RKO (cell line): ENCODE measurements around the gene NABP2.
A peak's percentile ranks its signal among the peaks of the same experiment; 100 is the strongest.

Experiments
- DNase-seq: peaks from one replicate; pipeline ENCODE4 v3.0.0-alpha.2; 2016; ENCODE audit warnings: low spot score

NABP2 gene

DNA sequence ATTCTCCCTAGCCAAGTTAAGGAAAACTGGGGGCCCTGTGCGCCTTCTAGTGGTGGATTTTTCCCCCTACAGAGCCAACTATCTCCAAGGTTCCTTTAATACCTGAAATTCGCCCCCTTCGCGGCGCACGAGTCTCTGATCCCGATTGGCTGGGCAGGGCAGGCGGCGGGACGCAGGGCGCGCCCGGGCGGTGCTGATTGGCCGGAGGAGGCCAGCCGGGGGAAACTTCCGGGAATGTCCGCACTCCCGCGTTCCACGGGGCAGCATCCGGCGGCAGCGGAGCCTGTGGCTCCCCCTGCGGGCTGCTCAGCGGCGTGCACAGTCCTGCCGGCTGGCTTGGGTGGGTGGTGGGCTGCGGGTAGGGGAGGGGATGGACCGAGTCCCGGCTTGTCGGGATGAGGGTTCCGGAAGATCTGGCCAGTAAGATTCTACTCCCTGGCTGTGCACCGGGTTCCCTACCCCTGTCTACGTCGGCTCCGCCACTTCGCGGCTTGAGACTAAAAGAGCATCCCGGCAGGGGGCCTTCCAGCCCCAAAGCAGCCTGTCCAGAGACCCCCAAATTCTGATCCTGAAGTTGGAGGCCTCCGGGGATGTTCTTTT is at the start of gene NABP2:
Gene NABP2 (plus strand): TSS at position 241 of the 600 bp plus-strand sequence. CDS start 515 bp downstream, outside the sequence.
- DNase-seq = peak; percentile 97

DNA sequence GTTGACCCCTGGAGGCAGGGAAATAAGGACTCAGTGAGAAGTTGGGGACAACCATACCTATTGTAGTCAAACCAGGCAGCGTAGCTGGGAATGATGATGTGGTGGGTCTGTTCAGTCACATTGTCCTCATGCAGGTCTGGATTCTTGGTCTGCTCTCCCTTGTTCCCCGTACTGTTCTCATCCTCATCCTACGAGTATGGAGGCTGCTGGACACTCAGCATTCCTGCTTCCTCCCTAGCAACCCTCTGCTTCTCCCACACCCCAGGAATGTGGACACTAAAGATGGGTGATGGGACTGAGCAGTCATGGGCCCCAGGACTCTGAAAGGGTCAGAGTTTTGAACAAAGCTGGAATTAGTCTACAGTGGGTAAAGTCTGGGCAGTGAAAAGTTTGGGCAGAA is 45.8 kb upstream of the NABP2 start:
- DNase-seq = no peak

GRCh38 chr12:56186957-56187356 is 37.2 kb upstream of the NABP2 start:
- DNase-seq = no peak

DNA sequence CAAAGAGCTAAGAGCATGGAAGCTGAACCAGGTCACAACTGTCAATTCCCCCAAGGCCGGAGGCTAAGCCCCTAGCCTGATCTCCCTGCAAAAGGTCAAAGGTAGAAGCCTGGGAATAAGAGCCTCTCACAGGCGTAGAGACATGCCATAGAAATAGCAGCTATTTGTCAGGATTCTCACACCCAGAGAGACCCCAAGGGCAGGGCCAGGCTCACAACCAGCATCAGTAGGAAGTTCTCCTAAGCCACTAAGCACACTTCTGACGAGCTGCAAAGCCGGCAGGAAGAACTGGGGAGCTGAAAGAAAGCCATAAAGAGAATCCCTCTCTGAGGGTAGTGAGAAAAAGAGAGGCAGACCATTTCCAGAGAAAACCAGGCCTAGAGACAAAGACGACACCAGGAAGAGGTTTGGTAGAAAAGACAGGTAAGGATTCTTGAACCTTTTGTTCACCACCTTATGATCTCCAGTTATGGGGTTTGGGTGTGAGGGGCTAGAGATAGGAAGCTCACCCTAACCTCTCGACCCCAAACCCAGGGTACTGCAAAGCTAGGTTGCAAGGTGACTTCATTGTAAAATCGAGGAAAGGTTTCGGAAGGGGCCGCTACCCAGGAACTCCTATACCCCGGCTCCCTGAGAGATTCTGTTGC is 35.9 kb upstream of the NABP2 start:
- DNase-seq = peak; percentile 40

GRCh38 chr12:56188778-56189098 is 35.4 kb upstream of the NABP2 start:
- DNase-seq = no peak

DNA sequence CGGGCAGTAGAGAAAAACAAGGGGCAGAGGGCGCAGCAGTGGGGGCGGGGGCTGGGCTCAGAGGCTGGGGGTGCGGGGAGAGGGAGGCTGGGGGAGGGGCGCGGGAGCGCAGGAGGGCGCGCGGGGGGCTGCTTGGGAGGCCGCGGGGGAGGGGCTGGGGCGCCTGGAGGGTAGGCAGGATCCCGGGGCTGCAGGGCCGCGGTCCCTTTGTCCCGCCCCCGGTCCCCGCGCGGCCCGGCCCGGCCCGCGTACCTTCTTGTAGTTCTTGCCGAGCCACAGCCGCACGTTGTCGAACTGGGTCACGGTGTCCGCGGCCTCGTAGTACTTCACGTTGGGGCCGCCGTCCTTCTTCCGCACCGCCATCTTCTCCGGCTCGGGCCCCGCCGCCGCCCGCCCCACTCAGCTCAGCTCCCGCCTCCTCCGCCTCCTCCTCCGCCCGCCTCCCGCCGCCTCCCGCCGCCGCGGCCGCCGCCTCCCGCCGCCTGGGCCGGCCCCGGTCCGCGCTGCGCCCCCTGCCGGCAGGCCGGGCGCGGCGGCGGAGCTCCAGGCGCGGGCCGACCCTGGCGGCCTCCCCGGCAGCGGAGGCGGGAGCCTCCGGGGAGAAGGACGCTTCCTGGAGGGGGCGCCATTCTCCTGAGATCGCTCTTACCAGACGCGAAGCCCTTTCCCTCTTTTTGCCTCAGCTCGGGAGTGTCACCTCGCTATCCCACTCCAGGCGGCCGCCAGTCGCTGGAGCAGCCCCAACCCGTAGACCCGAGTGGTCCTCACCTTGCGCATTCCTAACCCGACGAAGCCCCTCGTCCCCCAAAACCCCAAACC is 34.8 kb upstream of the NABP2 start, which contains the start of gene SMARCC2:
Gene SMARCC2 (minus strand): TSS at position 385 of the 819 bp plus-strand sequence. CDS start 22 bp downstream, at position 363.
- DNase-seq = peak; percentile 93

GRCh38 chr12:56189918-56190694 is 34.0 kb upstream of the NABP2 start:
- DNase-seq = peak; percentile 78

GRCh38 chr12:56190695-56191155 is 33.4 kb upstream of the NABP2 start:
- DNase-seq = peak; percentile 28

DNA sequence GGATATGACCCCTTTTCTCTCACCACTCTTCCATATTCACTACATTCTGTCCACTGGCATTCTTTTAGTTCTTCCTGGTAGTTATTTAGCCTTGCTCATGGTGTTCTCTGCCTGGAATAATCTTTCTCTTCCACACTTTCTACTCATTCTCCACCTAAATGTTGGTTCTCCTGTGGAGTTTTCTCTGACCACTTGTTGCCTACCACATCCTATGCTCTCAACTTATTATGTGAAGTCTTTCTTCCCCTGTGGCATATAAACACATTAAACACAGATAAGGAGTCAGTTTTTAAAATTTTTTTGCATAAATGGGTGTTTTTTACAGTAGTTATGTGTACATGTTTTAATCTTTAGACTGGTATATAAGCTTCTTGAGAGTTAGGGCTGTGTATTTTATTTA is 31.6 kb upstream of the NABP2 start:
- no peak for DNase-seq

- DNase-seq = peak; percentile 90
Measured at GRCh38 chr12:56193025-56193578, 31.0 kb upstream of the NABP2 start.

DNA sequence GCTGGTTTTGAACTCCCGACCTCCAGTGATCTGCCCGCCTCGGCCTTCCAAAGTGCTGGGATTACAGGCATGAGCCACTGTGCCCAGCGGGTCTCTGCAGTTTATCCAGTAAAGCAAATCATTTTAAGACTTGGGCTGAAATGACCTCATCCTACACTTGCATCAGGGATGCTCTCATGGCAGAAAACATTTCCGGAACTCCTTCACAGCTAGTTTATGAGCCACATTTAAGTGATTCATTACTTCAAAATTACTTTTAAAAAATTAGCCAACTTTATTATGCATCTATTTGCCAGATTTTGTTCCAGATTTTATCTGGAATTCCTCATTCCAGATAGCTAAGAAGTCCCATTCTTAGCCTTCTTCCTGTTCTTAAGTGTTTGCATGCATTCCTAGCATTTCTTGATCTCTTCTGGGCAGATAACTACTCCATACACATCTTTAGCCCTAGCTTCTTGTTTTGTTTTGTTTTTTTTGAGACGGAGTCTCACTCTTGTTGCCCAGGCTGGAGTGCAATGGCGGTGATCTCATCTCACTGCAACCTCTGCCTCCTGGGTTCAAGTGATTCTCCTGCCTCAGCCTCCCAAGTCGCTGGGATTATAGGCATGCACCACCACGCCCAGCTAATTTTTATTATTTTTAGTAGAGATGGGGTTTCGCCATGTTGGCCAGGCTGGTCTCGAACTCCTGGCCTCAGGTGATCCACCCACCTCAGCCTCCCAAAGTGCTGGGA is 27.2 kb upstream of the NABP2 start:
- DNase-seq = peak; percentile 79

DNA sequence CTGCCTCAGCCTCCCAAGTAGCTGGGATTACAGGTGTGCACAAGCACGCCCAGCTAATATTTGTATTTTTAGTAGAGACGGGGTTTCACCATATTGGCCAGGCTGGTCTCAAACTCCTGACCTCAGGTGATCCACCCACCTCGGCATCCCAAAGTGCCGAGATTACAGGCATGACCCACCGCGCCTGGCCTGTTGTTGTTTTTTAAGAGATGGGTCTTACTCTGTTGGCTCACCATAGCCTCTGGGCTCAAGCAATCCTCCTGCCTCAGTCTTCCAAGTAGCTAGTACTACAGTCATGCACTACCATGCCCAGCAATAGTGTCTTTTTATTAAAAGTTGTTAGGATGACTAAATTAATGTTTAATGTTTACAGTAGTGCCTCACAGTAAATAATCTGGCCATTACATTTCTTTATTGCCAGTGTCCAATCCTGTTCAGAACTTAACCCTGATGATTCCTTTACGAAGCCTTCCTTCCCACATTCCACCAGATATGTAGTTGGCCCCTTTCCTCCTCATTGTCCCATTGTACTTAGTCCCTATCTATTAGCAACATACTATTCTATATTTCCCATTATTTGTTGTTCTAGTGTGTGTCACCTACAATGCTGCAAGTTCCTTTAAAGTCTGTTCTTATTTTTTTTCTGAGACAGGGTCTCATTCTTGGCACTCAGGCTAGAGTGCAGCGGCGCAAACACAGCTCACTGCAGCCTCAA is 26.1 kb upstream of the NABP2 start:
- no peak for DNase-seq

DNA sequence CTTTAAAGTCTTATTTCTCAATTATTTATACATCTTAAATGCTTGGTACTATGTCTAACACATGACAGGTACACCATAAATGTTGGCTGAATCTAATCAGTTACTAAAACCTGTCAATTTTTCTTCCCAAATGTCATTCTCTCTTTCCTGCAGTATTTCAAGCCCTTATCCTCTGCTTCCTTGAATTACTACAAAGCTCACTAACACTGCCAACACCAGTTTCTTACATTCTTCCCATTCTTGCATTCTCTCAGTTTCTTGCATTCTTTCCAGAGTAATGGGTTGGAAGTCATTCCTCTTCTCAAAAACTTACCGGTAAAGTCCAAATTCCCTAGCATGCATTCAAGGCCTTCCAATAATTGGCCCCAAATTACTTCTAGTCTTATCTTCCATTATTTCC is 25.3 kb upstream of the NABP2 start:
- no peak for DNase-seq

GRCh38 chr12:56202366-56202765 is 21.8 kb upstream of the NABP2 start:
- DNase-seq = no peak

- DNase-seq = no peak
Measured at GRCh38 chr12:56202838-56203237, 21.3 kb upstream of the NABP2 start.

- DNase-seq = no peak
Measured at GRCh38 chr12:56204275-56204674, 19.9 kb upstream of the NABP2 start.

GRCh38 chr12:56205445-56205844 is 18.7 kb upstream of the NABP2 start:
- DNase-seq = peak; percentile 54

DNA sequence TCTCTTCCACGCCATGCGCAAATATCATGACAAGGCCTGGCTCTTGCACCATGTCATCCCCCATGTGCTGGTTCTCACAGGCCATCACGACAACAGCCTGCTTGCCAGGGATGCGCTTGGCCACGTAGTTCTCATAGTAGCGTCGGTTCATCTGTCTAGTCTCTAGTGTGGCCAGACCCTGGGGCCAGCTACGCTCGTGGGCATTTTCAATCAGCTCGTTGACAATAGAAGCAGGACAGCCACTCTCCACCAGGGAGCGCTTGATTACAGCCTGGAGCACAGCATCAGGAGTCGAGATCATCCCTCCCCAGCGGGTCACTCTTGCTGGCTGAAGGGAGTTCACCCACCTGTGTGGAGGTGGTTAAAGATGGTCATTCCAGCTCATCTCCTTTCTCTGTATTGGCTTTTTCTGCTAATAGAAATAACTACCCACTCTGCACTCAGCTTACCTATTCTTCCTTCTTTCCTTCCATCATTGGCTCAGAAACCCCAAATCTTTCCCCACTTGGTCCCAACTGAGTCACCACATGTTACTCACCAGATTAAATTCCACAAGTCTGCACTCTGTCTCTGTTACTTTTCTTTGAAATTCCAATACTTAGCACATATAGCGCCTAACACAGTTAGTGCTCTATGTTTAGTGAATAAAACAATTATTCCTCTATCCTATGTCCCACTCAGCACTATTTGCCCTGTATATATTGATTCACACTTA is 17.5 kb upstream of the NABP2 start:
- DNase-seq = peak; percentile 53

DNA sequence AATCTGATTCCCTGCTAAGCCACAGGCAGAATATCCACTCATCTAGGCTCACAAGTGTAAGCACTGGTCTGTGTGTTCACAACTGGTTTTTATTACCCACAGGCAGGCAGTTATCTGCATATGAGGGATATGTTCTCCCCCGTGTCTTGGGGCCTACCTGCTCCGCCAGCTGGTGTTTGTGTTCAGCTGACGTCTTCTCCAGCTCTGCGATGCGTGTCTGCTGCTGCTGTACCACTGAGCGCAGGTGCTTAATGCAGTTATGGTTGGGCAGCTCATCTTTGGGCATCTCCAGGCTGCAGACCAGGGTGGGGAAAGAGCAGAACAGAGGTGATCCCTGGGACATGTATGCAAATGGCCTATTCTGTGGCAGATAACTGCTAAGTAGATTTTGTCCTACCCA is 16.1 kb upstream of the NABP2 start:
- DNase-seq = no peak

DNA sequence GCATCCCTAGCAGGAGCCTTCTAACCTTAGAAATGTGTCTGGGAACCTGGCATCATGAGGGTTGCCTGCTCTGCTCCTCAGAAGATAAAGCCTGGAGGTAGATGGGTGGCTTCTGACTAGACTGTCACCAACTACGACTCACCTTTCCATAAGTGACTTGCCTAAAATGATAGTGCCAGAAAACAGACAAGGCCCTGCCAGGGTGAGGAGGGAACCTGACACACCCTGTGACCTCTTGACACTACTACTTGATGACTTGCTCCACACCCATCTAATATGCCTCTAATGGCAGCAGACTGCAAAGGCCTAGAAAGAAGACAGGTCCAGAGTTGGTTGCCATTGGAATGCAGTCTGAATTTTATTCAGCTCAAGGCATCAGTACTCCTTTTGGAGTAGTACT is 11.8 kb upstream of the NABP2 start:
- no peak for DNase-seq
